Measurements from ENCODE around the gene LGSN. TPM values are rescaled to one million over a fixed set of nuclear protein-coding genes. Genes with fewer than 3 reads are reported as not detected.

LGSN gene
- total and polyA plus RNA-seq, 2 of the 8 experiments (the other 6 are each of a cell fraction or from before 2014, with no cell fraction given), result 0.08 TPM; not detected in 1

GRCh38 chr6:63267828-63268227 lies 52.0 kb downstream of the LGSN start:
- no peaks in the 10 kb centered on the region for H3K23me2 ChIP-seq (ENCODE audit: low read depth, low read length)
- no peak for FAIRE-seq
- ChIA-PET POLR2A (ENCODE audit: partially characterized antibody) (no interaction called here), CTCF (ENCODE audit: partially characterized antibody) (interaction anchor here (0.6 to 2.6 kb wide), 5 partner anchors 12 to 1580 kb away, joined by 3 to 11 read pairs (median 3); no protein-coding TSS in a partner anchor)
- H3K79me2 ChIP-seq (ENCODE audit: control insufficient read depth in 1 of 2, insufficient read depth in 2 of 2, low read length in 2 of 2), result no peaks in the 10 kb centered on the region
- H2AFZ ChIP-seq (ENCODE audit: low read length), result no peak overlapping the region
- H4K20me1 ChIP-seq (replicated peaks in 1 of 2; ENCODE audit: control insufficient read depth in 1 of 2, insufficient read depth in 2 of 2, low read length in 2 of 2), result no peaks in the 10 kb centered on the region
- no peak overlapping the region for H2AK5ac ChIP-seq (ENCODE audit: low read depth, low read length)
- no peak overlapping the region for H4K8ac ChIP-seq (ENCODE audit: extremely low read depth, insufficient read depth, low read length)
- H3K9me3 ChIP-seq (ENCODE audit: insufficient read depth in 2 of 2, low read depth in 1 of 2, low read length in 1 of 2), result no peaks in the 10 kb centered on the region
- H3K79me1 ChIP-seq (ENCODE audit: low read depth, low read length), result no peaks in the 10 kb centered on the region
- no peak overlapping the region for H3K4me2 ChIP-seq (ENCODE audit: insufficient read depth in 1 of 2, low read depth in 2 of 2, low read length in 2 of 2)
- H3K9ac ChIP-seq (replicated peaks in 1 of 4; ENCODE audit: extremely low read depth in 1 of 4, low read depth in 3 of 4, low read length in 3 of 4), result no peak overlapping the region
- no peak overlapping the region for H3K18ac ChIP-seq (ENCODE audit: extremely low read depth, low read length)
- H3K56ac ChIP-seq (replicated peaks; ENCODE audit: insufficient read length, low read depth, low read length), result no peak overlapping the region
- H3K27ac ChIP-seq (ENCODE audit: low read depth, low read length), result no peak overlapping the region
- H3K23ac ChIP-seq (ENCODE audit: insufficient read length), result no peak overlapping the region
- no peak overlapping the region for H2BK5ac ChIP-seq (ENCODE audit: low read depth, low read length)
- H3K27me3 ChIP-seq (replicated peaks in 1 of 4; ENCODE audit: control insufficient read depth in 3 of 4, extremely low read depth in 1 of 4, insufficient read depth in 3 of 4, low read length in 3 of 4), result no peaks in the 10 kb centered on the region
- 94% methylated on average over 1 of the region's 1 CpG; no CpG with 5 or more reads in 1 of the 2 experiments for WGBS, 2 experiments (ENCODE audit: extremely low coverage in 1 of 2, insufficient coverage in 1 of 2, insufficient read length in 1 of 2, insufficient replicate concordance in 2 of 2, low coverage in 1 of 2, low lambda C conversion rate in 2 of 2, missing lambda C conversion rate in 1 of 2)
- no peak overlapping the region for H3K4me3 ChIP-seq (ENCODE audit: extremely low read depth in 1 of 4, insufficient read depth in 2 of 4, low read depth in 3 of 4, low read length in 4 of 4)
- TF ChIP-seq EP300 (IDR thresholded peaks at IDR 0.05; ENCODE audit: borderline replicate concordance in 1 of 2, low read depth in 2 of 2, low read length in 2 of 2) (no peak), KDM5A (IDR thresholded peaks at IDR 0.05; ENCODE audit: low read length) (no peak), RNF2 (IDR thresholded peaks at IDR 0.05; ENCODE audit: borderline replicate concordance, low read depth, low read length, missing control alignments, poor library complexity, severe bottlenecking) (no peak)
- H2BK120ac ChIP-seq (replicated peaks; ENCODE audit: low read depth, low read length), result no peak overlapping the region
- no peak overlapping the region for H2BK15ac ChIP-seq (ENCODE audit: low read length)
- no peak for DNase-seq (ENCODE audit: low read depth in 1 of 2, low spot score in 2 of 2)
- H2BK12ac ChIP-seq (ENCODE audit: low read depth, low read length), result no peak overlapping the region
- H3K4me1 ChIP-seq (replicated peaks in 1 of 4; ENCODE audit: control insufficient read depth in 3 of 4, insufficient read depth in 4 of 4, low read length in 3 of 4), result peaks cover 0 to 3% (median 0%) of the 10 kb centered on the region in 4 experiments; a peak in 1 of 7 replicates
- H2BK20ac ChIP-seq (ENCODE audit: low read length), result no peak overlapping the region
- no peak overlapping the region for H4K5ac ChIP-seq (ENCODE audit: insufficient read length, low read depth, low read length)
- H3K4ac ChIP-seq (replicated peaks; ENCODE audit: insufficient read length, low read depth, low read length), result no peak overlapping the region
- no peak overlapping the region for H4K91ac ChIP-seq (replicated peaks; ENCODE audit: insufficient read length, low read length)
- no peaks in the 10 kb centered on the region for H3K36me3 ChIP-seq (ENCODE audit: control insufficient read depth in 2 of 4, insufficient read depth in 4 of 4, low read length in 3 of 4)
- no peak overlapping the region for H3K14ac ChIP-seq (ENCODE audit: insufficient read length)

Data from H1 (cell line).